Adrenal gland (tissue), 5 donors: ENCODE results near the gene PLD3.

Source experiments
- CTCF ChIP-seq, 6 experiments: fragments of 450-650 bp in 4 of 6; fragments of 200-600 bp in 2 of 6; sonication (generic) in 1 of 6; IDR thresholded peaks; 1 replicate in 5 of 6; 2 replicates in 1 of 6; pipeline versions ENCODE4 v1.5.1 to v1.8.0; 2016 to 2021; ENCODE audit warnings: antibody characterized with exemption in 6 of 6, mild to moderate bottlenecking in 2 of 6, moderate library complexity in 1 of 6
- POLR2A ChIP-seq, 2 donors: fragments of 450-650 bp; IDR thresholded peaks; one replicate each; pipeline ENCODE4 v1.6.1; 2017; ENCODE audit warnings: antibody characterized with exemption in 2 of 2, mild to moderate bottlenecking in 2 of 2, moderate library complexity in 1 of 2
- donor health status: DM: no; HTN: no; CAD: no.

- TF ChIP-seq CTCF (IDR thresholded peaks at IDR 0.05) (no peak), POLR2A (IDR thresholded peaks at IDR 0.05) (no peak)
Measured at GRCh38 chr19:40398417-40399131, 50.1 kb downstream of the PLD3 start.
